ENCODE results near the gene EEF1AKMT3. TPM values are rescaled to one million over a fixed set of nuclear protein-coding genes. Genes with fewer than 3 reads are reported as not detected.

Gene EEF1AKMT3
- total and polyA plus RNA-seq, 4 donors: 3.6 to 11.5 (median 5.9) TPM

- peaks cover 0 to 12% (median 4%) of the 10 kb centered on the region in 5 donors for H3K4me1 ChIP-seq (ENCODE audit: control insufficient read depth in 5 of 5, insufficient read depth in 5 of 5, low read length in 5 of 5)
- TF ChIP-seq CTCF (IDR thresholded peaks at IDR 0.05; ENCODE audit: control extremely low read depth, extremely low read depth): no peak
- ATAC-seq (ENCODE audit: insufficient read depth, low FRiP score) (peak; percentile 56), DNase-seq (no peak)
- peak overlapping the region in 1 of 2 donors; percentile 91 for H3K9ac ChIP-seq (ENCODE audit: insufficient read depth in 1 of 2, low read length in 2 of 2)
- H3K36me3 ChIP-seq (ENCODE audit: control insufficient read depth in 4 of 4, insufficient read depth in 4 of 4, low read length in 4 of 4): peaks cover 9 to 24% (median 12%) of the 10 kb centered on the region in 4 donors
- peaks cover 0 to 33% (median 30%) of the 10 kb centered on the region in 3 donors for H3K27me3 ChIP-seq (ENCODE audit: control insufficient read depth in 3 of 3, insufficient read depth in 3 of 3, low read length in 2 of 3)
- peak overlapping the region; percentile 20 for H3K4me3 ChIP-seq
- H3K27ac ChIP-seq (ENCODE audit: low read depth in 1 of 2, low read length in 1 of 2): peak overlapping the region; percentile 93 to 97
- 6 to 9% methylated on average over 21 of the region's 21 CpGs for WGBS, 2 donors
- no peaks in the 10 kb centered on the region for H3K9me3 ChIP-seq (ENCODE audit: control insufficient read depth in 4 of 4, insufficient read depth in 3 of 4, low read length in 3 of 4)
Observed at GRCh38 chr12:57744194-57744776, 28.1 kb upstream of the EEF1AKMT3 start.

GRCh38 chr12:57744777-57745484 lies 27.5 kb upstream of the EEF1AKMT3 start, which contains the start of gene TSPAN31:
Gene TSPAN31, plus strand, starts transcription at chr12:57745039. Its CDS starts 116 bp downstream, at chr12:57745155.
- peaks cover 0 to 12% (median 4%) of the 10 kb centered on the region in 5 donors for H3K4me1 ChIP-seq (ENCODE audit: control insufficient read depth in 5 of 5, insufficient read depth in 5 of 5, low read length in 5 of 5)
- no peak for TF ChIP-seq CTCF (IDR thresholded peaks at IDR 0.05; ENCODE audit: control extremely low read depth, extremely low read depth)
- H3K9me3 ChIP-seq (ENCODE audit: control insufficient read depth in 4 of 4, insufficient read depth in 3 of 4, low read length in 3 of 4): no peaks in the 10 kb centered on the region
- H3K27ac ChIP-seq (ENCODE audit: low read depth in 1 of 2, low read length in 1 of 2): peak within 1 kb of the TSS; percentile 93 to 97
- H3K36me3 ChIP-seq (ENCODE audit: control insufficient read depth in 4 of 4, insufficient read depth in 4 of 4, low read length in 4 of 4): peaks cover 9 to 25% (median 14%) of the 10 kb centered on the region in 4 donors
- peak; percentile 98 to 100 (median 99) for DNase-seq
- H3K27me3 ChIP-seq (ENCODE audit: control insufficient read depth in 3 of 3, insufficient read depth in 3 of 3, low read length in 2 of 3): peaks cover 0 to 27% (median 24%) of the 10 kb centered on the region in 3 donors
- 0% methylated on average over 29 of the region's 29 CpGs for WGBS, 2 donors
- peak within 1 kb of the TSS; percentile 89 to 91 for H3K9ac ChIP-seq (ENCODE audit: insufficient read depth in 1 of 2, low read length in 2 of 2)
- H3K4me3 ChIP-seq: peak within 1 kb of the TSS; percentile 81
- ATAC-seq (ENCODE audit: insufficient read depth, low FRiP score): peak; percentile 94

- no peaks in the 10 kb centered on the region for H3K9me3 ChIP-seq (ENCODE audit: control insufficient read depth in 4 of 4, insufficient read depth in 3 of 4, low read length in 3 of 4)
- DNase-seq (no peak), ATAC-seq (ENCODE audit: insufficient read depth, low FRiP score) (peak; percentile 0)
- H3K27ac ChIP-seq (ENCODE audit: low read depth in 1 of 2, low read length in 1 of 2): peak overlapping the region; percentile 86 to 97
- 40 to 41% methylated on average over 8 of the region's 8 CpGs for WGBS, 2 donors
- H3K36me3 ChIP-seq (ENCODE audit: control insufficient read depth in 4 of 4, insufficient read depth in 4 of 4, low read length in 4 of 4): peaks cover 9 to 29% (median 18%) of the 10 kb centered on the region in 4 donors
- H3K4me1 ChIP-seq (ENCODE audit: control insufficient read depth in 5 of 5, insufficient read depth in 5 of 5, low read length in 5 of 5): peaks cover 0 to 14% (median 4%) of the 10 kb centered on the region in 5 donors
- no peak for TF ChIP-seq CTCF (IDR thresholded peaks at IDR 0.05; ENCODE audit: control extremely low read depth, extremely low read depth)
- H3K4me3 ChIP-seq: peak overlapping the region; percentile 81
- H3K27me3 ChIP-seq (ENCODE audit: control insufficient read depth in 3 of 3, insufficient read depth in 3 of 3, low read length in 2 of 3): peaks cover 0 to 23% (median 19%) of the 10 kb centered on the region in 3 donors
- peak overlapping the region; percentile 89 to 91 for H3K9ac ChIP-seq (ENCODE audit: insufficient read depth in 1 of 2, low read length in 2 of 2)
Observed at GRCh38 chr12:57745485-57745881, 26.9 kb upstream of the EEF1AKMT3 start.

Data from lung (tissue), 12 donors.